A549 (cell line): ENCODE results near the gene RGS19.

Source experiments
- JUN ChIP-seq, 2 experiments: fragments of >200 bp; sonication (Bioruptor Twin); formaldehyde crosslinking; IDR thresholded peaks; 2 replicates in 1 of 2; 3 replicates in 1 of 2; pipeline ENCODE4 v1.6.1; 2016 to 2017
- RCOR1 ChIP-seq: fragments of 150-350 bp; IDR thresholded peaks from 2 replicates; pipeline ENCODE4 v1.6.1; 2014; ENCODE audit warnings: antibody characterized with exemption, low read length, low read depth
- RFX5 ChIP-seq: fragments of 450-650 bp; IDR thresholded peaks from 2 replicates; pipeline ENCODE4 v1.7.1; 2014; ENCODE audit warnings: antibody characterized with exemption, mild to moderate bottlenecking, moderate library complexity
- TF ChIP-seq, protein P1 (sequence below): fragments of 450-650 bp; IDR thresholded peaks from 2 replicates; pipeline ENCODE4 v1.6.1; 2014; ENCODE audit warnings: antibody characterized with exemption
- TF ChIP-seq, protein P2 (sequence below): fragments of >200 bp; sonication (Bioruptor Twin); formaldehyde crosslinking; IDR thresholded peaks from 3 replicates; pipeline ENCODE4 v1.5.1; 2016
- TF ChIP-seq, protein P3 (sequence below): IDR thresholded peaks from 2 replicates; pipeline ENCODE4 v1.6.1; 2012
- TF ChIP-seq, protein P4 (sequence below): fragments of 150-350 bp; IDR thresholded peaks from 2 replicates; pipeline ENCODE4 v1.6.1; 2014; ENCODE audit warnings: low read depth, mild to moderate bottlenecking, low read length

DNA sequence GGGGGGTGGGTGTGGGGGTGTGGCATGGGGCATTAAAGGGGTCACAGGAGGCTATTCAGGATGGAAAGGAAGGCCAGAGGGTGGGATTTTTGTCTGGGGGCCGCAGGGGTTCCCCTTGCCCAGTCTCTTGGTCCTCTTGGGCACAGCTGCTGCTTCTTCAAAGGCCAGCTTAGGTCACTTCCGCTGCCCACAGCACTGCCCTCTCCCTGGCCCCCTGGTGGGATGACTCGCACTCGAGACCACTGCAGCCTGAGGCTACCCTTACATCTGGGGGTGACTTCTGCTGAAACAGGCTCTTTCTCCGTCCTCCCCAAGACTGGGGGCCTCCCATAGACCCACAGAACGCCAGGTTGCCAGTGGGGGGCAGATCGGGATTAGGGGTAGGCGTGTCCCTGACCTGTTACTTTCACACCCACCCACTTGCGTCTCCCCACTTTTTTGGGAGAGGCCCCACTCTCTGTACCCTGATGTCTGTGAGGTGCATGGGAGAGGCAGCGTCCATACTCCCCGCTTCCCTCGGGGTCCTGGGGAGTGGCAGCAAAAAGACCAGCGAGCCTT, 3.6 kb upstream of the RGS19 start:
- TF ChIP-seq RFX5: no peak
- TF ChIP-seq, protein P1, sequence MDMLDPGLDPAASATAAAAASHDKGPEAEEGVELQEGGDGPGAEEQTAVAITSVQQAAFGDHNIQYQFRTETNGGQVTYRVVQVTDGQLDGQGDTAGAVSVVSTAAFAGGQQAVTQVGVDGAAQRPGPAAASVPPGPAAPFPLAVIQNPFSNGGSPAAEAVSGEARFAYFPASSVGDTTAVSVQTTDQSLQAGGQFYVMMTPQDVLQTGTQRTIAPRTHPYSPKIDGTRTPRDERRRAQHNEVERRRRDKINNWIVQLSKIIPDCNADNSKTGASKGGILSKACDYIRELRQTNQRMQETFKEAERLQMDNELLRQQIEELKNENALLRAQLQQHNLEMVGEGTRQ: no peak
- TF ChIP-seq, protein P2, sequence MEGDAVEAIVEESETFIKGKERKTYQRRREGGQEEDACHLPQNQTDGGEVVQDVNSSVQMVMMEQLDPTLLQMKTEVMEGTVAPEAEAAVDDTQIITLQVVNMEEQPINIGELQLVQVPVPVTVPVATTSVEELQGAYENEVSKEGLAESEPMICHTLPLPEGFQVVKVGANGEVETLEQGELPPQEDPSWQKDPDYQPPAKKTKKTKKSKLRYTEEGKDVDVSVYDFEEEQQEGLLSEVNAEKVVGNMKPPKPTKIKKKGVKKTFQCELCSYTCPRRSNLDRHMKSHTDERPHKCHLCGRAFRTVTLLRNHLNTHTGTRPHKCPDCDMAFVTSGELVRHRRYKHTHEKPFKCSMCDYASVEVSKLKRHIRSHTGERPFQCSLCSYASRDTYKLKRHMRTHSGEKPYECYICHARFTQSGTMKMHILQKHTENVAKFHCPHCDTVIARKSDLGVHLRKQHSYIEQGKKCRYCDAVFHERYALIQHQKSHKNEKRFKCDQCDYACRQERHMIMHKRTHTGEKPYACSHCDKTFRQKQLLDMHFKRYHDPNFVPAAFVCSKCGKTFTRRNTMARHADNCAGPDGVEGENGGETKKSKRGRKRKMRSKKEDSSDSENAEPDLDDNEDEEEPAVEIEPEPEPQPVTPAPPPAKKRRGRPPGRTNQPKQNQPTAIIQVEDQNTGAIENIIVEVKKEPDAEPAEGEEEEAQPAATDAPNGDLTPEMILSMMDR: no peak
- no peak for TF ChIP-seq RCOR1
- TF ChIP-seq JUN (IDR thresholded peaks at IDR 0.05): no peak
- TF ChIP-seq, protein P3, sequence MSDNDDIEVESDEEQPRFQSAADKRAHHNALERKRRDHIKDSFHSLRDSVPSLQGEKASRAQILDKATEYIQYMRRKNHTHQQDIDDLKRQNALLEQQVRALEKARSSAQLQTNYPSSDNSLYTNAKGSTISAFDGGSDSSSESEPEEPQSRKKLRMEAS: no peak
- TF ChIP-seq, protein P4, sequence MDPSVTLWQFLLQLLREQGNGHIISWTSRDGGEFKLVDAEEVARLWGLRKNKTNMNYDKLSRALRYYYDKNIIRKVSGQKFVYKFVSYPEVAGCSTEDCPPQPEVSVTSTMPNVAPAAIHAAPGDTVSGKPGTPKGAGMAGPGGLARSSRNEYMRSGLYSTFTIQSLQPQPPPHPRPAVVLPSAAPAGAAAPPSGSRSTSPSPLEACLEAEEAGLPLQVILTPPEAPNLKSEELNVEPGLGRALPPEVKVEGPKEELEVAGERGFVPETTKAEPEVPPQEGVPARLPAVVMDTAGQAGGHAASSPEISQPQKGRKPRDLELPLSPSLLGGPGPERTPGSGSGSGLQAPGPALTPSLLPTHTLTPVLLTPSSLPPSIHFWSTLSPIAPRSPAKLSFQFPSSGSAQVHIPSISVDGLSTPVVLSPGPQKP: no peak
